K562 (cell line): Measurements from ENCODE around the gene GDAP2. TPM values are rescaled to one million over a fixed set of nuclear protein-coding genes. Genes with fewer than 3 reads are reported as not detected.

Experiments used
- ATAC-seq: fragments of 200-7000 bp; cut with Tn5 transposase; 3 replicates; pipeline ENCODE4 v1.9.1; 2020; ENCODE audit warnings: moderate library complexity
- BruUV-seq: library from RNA; stranded (reverse); fragments of 400-500 nt; replicated peaks from 2 replicates; lab custom pipeline; 2021; lab: Mats Ljungman, UMichigan
- CTCF ChIA-PET: fragments of 300-600 bp; formaldehyde crosslinking; extraction: SDS; loops from one replicate; lab custom pipeline; 2021; ENCODE audit warnings: low intra/inter-chr PET ratio; lab: Yijun Ruan, JAX
- POLR2A ChIA-PET: fragments of 300-600, 350-650 bp; sonication (Branson Sonifier 250); formaldehyde crosslinking; extraction: SDS; loops from one replicate; lab custom pipeline; 2021; ENCODE audit warnings: antibody characterized with exemption, inconsistent platforms; lab: Yijun Ruan, JAX
- DNase-seq, 4 experiments: peaks; one replicate each; pipeline versions ENCODE4 v3.0.0 to v3.0.0-alpha.2; 2011 to 2018; ENCODE audit warnings: low spot score in 3 of 4, mixed read lengths in 3 of 4; ENCODE audit errors: extremely low read depth in 1 of 4
- FAIRE-seq: peaks from 2 replicates; lab custom pipeline; 2011; peaks lifted over from hg19 to GRCh38; lab: Jason Lieb, UNC
- H2AFZ ChIP-seq: 2 replicates; pipeline ENCODE4 v1.6.0; 2011; ENCODE audit warnings: low read depth, low read length, control low read depth, inconsistent platforms
- H3K27ac ChIP-seq: fragments of 200-600 bp; 3 replicates; pipeline ENCODE4 v1.8.0; 2011; ENCODE audit warnings: low read depth, mild to moderate bottlenecking, control low read depth, inconsistent platforms, low read length, moderate library complexity, mixed read lengths; ENCODE audit errors: extremely low read depth
- H3K27me3 ChIP-seq, 2 experiments: fragments of 300-600 bp in 1 of 2; 2 replicates in 1 of 2; 3 replicates in 1 of 2; pipeline versions ENCODE4 v1.6.0 to v1.8.0; 2011; ENCODE audit warnings: inconsistent platforms in 2 of 2, low read length in 2 of 2, mild to moderate bottlenecking in 1 of 2, mixed read lengths in 1 of 2, moderate library complexity in 1 of 2; ENCODE audit not compliant: control insufficient read depth in 2 of 2, insufficient read depth in 2 of 2
- H3K36me3 ChIP-seq: fragments of 300-600 bp; 3 replicates; pipeline ENCODE4 v1.8.0; 2011; ENCODE audit warnings: mild to moderate bottlenecking, low read length, inconsistent platforms; ENCODE audit not compliant: control insufficient read depth, insufficient read depth
- H3K4me1 ChIP-seq, 2 experiments: fragments of 200-600 bp in 1 of 2; replicated peaks in 1 of 2; 2 replicates in 1 of 2; 3 replicates in 1 of 2; pipeline versions ENCODE4 v1.5.1 to v1.8.0; 2011; ENCODE audit warnings: inconsistent platforms in 2 of 2, low read length in 2 of 2, mild to moderate bottlenecking in 1 of 2, mixed read lengths in 1 of 2, moderate library complexity in 1 of 2; ENCODE audit not compliant: control insufficient read depth in 2 of 2, insufficient read depth in 2 of 2
- H3K4me2 ChIP-seq: 2 replicates; pipeline ENCODE4 v1.6.1; 2011; ENCODE audit warnings: low read length, control low read depth, inconsistent platforms, mixed read lengths; ENCODE audit not compliant: insufficient read depth
- H3K4me3 ChIP-seq: fragments of 200-600 bp; sonication (generic), shearing (Covaris generic); 2 replicates; pipeline ENCODE4 v1.5.1; 2016; ENCODE audit warnings: control low read depth, inconsistent platforms
- H3K79me2 ChIP-seq: fragments of 200-600 bp; 3 replicates; pipeline ENCODE4 v1.8.0; 2011; ENCODE audit warnings: low read length, inconsistent platforms; ENCODE audit not compliant: control insufficient read depth, insufficient read depth
- H3K9ac ChIP-seq, 2 experiments: 2 replicates each; pipeline versions ENCODE4 v1.6.0 to v1.6.1; 2011; ENCODE audit warnings: low read depth in 2 of 2, low read length in 2 of 2, control low read depth in 1 of 2, inconsistent platforms in 1 of 2, mild to moderate bottlenecking in 1 of 2, mixed read lengths in 1 of 2; ENCODE audit not compliant: insufficient read depth in 1 of 2
- H3K9me1 ChIP-seq: one replicate; pipeline ENCODE4 v1.6.0; 2011; ENCODE audit warnings: inconsistent platforms, mild to moderate bottlenecking, low read length, moderate library complexity; ENCODE audit not compliant: control insufficient read depth, insufficient read depth
- H3K9me3 ChIP-seq: replicated peaks from 2 replicates; pipeline ENCODE4 v1.5.1; 2011; ENCODE audit warnings: low read depth, low read length, inconsistent platforms; ENCODE audit not compliant: control insufficient read depth, insufficient read depth
- H4K20me1 ChIP-seq: replicated peaks from 2 replicates; pipeline ENCODE4 v1.6.1; 2011; ENCODE audit warnings: low read length, inconsistent platforms, mixed read lengths; ENCODE audit not compliant: control insufficient read depth, insufficient read depth
- BHLHE40 ChIP-seq: IDR thresholded peaks from 2 replicates; pipeline ENCODE4 v1.6.1; 2011; ENCODE audit warnings: low read length, improper control_type of control experiment
- C11orf30 ChIP-seq: fragments of 450-650 bp; IDR thresholded peaks from 2 replicates; pipeline ENCODE4 v1.6.1; 2016; ENCODE audit warnings: low read depth, mild to moderate bottlenecking
- CHD4 ChIP-seq: fragments of 200-600 bp; sonication (generic); IDR thresholded peaks from 3 replicates; pipeline ENCODE4 v1.6.1; 2012; ENCODE audit warnings: low read depth, mild to moderate bottlenecking, mixed read lengths, low read length, inconsistent platforms; ENCODE audit not compliant: insufficient read depth, insufficient replicate concordance, poor library complexity, severe bottlenecking
- ELF4 ChIP-seq: fragments of 450-650 bp; formaldehyde crosslinking; IDR thresholded peaks from 2 replicates; pipeline ENCODE4 v1.4.0; 2022; ENCODE audit warnings: missing genetic modification characterization
- ESRRA ChIP-seq: fragments of 450-650 bp; IDR thresholded peaks from 2 replicates; pipeline ENCODE4 v1.6.1; 2014; ENCODE audit warnings: low read depth, mild to moderate bottlenecking, moderate library complexity, borderline replicate concordance
- GTF2E2 ChIP-seq: fragments of 200-800 bp; sonication (Bioruptor generic); IDR thresholded peaks from 2 replicates; pipeline ENCODE4 v1.6.1; 2016; ENCODE audit warnings: missing genetic modification characterization, missing compliant biosample characterization
- MAFK ChIP-seq: IDR thresholded peaks from 2 replicates; pipeline ENCODE4 v1.6.1; 2011; ENCODE audit warnings: low read length, improper control_type of control experiment
- SMAD1 ChIP-seq: fragments of 150-350 bp; IDR thresholded peaks from 2 replicates; pipeline ENCODE4 v1.6.1; 2014; ENCODE audit warnings: low read length, low read depth; ENCODE audit not compliant: partially characterized antibody
- ZKSCAN3 ChIP-seq: fragments of 250-450 bp; sonication (Bioruptor Pico); IDR thresholded peaks from 2 replicates; pipeline ENCODE4 v1.4.0; 2020
- WGBS: fragments of 100-300 bp; shearing (Covaris generic); methylation state at CpG from one replicate; pipeline ENCODE4 v1.1.6; 2016; ENCODE audit warnings: low coverage, mixed read lengths; ENCODE audit not compliant: insufficient coverage; ENCODE audit errors: missing lambda C conversion rate; 5-methylcytosine and 5-hydroxymethylcytosine counted together
- in situ Hi-C: fragments of 300-500 bp; cut with MboI; formaldehyde crosslinking; loops from 4 replicates; pipeline ENCODE4 v1.15.0; 2018; ENCODE audit warnings: inconsistent platforms, mixed read lengths
- intact Hi-C: fragments of 100-400 bp; cut with micrococcal nuclease; formaldehyde crosslinking; loops from 2 replicates; pipeline ENCODE4 v1.14.2; 2022
- polyA plus RNA-seq, 8 experiments: library from polyadenylated mRNA; depleted of rRNA in 4 of 8; stranded (reverse) in 5 of 8; unstranded in 3 of 8; fragments of >200 nt; fragmentation: Nextera tagmentation in 2 of 8; fragmentation: Illumina TruSeq in 1 of 8; extraction: Ambion mirVana in 2 of 8; extraction: Trizol in 1 of 8; gene quantifications; 2 replicates each; pipeline versions ENCODE4 v1.2.1 to v1.2.3, GENCODE V29; 2011 to 2014; ENCODE audit warnings: inconsistent platforms in 1 of 8, missing spikeins in 1 of 8
- total RNA-seq, 7 experiments: library from RNA; depleted of rRNA in 6 of 7; stranded (reverse); fragments of >200 nt in 6 of 7; fragmentation: Illumina TruSeq in 2 of 7; extraction: Trizol in 2 of 7; gene quantifications; 2 replicates each; pipeline versions ENCODE4 v1.2.1 to v1.2.3, GENCODE V29; 2011 to 2021; ENCODE audit warnings: low replicate concordance in 1 of 7

Gene GDAP2
- total and polyA plus RNA-seq, 9 of the 15 experiments (the other 6 are each of a cell fraction or from before 2014, with no cell fraction given), result 4.1 to 23.1 (median 13.2) TPM

DNA sequence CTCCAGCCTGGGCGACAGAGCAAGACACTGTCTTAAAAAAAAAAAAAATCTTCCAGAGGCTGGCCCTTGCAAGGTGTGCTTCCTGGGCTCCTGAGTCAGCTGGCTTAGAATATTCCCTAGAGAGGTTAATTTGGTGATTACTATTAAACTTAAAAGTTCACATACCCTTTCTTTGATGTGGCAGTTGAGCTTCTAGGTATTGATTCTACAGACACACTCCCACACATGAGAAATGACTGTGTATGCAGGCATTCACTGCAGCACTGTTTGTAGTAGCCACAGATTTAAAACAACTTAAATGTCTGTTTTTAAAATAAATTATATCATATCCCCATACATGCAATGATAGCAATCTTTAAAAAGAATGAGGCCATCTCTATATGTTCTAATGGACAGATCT lies 93.4 kb downstream of the GDAP2 start:
- intact Hi-C loops, result no loop called here
- no peak for TF ChIP-seq C11orf30
- TF ChIP-seq GTF2E2, result no peak
- no peak for TF ChIP-seq ELF4
- TF ChIP-seq SMAD1, result no peak
- TF ChIP-seq MAFK, result no peak
- TF ChIP-seq ZKSCAN3 (CRISPR knock-in tag), result no peak
- Histone ChIP-seq H2AFZ (no peak overlapping the region), H3K4me3 (no peak overlapping the region), H3K9ac (no peak overlapping the region), H3K4me1 (no peaks in the 10 kb centered on the region), H3K36me3 (no peaks in the 10 kb centered on the region), H3K27me3 (no peaks in the 10 kb centered on the region), H3K79me2 (no peaks in the 10 kb centered on the region), H3K4me2 (no peak overlapping the region), H3K9me3 (no peaks in the 10 kb centered on the region), H3K9me1 (no peaks in the 10 kb centered on the region), H3K27ac (no peak overlapping the region), H4K20me1 (no peaks in the 10 kb centered on the region)
- ChIA-PET CTCF (no interaction called here), POLR2A (interaction anchor here (1.0 kb wide), 1 partner anchor 17 kb away, joined by 3 read pairs; no protein-coding TSS in a partner anchor)
- 0% methylated on average over 1 of the region's 1 CpG for WGBS
- in situ Hi-C loops, result no loop called here
- DNase-seq (no peak), FAIRE-seq (no peak), ATAC-seq (no peak)
- no TSS peak for BruUV-seq

DNA sequence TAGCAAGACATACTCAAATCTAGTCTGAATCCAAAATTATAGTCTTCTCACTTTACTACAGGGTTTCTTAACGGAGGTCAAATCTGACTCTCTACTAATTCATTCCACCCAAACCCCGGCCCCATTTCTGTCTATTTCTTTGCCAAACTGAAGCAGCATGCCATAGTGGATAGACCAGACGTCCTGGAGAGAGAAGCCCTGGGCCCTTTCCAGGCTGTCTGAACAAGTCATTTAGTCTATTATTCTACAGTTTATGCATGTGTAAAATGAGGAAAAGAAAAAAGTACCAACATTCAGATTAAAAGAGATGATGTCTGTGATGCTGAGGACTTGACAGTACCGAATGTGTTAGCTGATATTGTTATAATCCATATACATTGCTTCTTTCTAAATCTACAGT lies 95.0 kb downstream of the GDAP2 start:
- Histone ChIP-seq H3K27ac (no peak overlapping the region), H4K20me1 (no peaks in the 10 kb centered on the region), H3K79me2 (no peaks in the 10 kb centered on the region), H3K4me2 (no peak overlapping the region), H3K27me3 (no peaks in the 10 kb centered on the region), H3K36me3 (no peaks in the 10 kb centered on the region), H3K4me1 (no peaks in the 10 kb centered on the region), H3K4me3 (no peak overlapping the region), H3K9me1 (no peaks in the 10 kb centered on the region), H3K9me3 (no peaks in the 10 kb centered on the region), H3K9ac (no peak overlapping the region), H2AFZ (no peak overlapping the region)
- intact Hi-C loops (no loop called here), in situ Hi-C loops (no loop called here)
- DNase-seq (no peak), FAIRE-seq (no peak), ATAC-seq (no peak)
- CTCF ChIA-PET, result no interaction called here
- TF ChIP-seq CHD4 (no peak), BHLHE40 (no peak), ESRRA (no peak)
- POLR2A ChIA-PET, result interaction anchor here (1.2 kb wide), 1 partner anchor 11 kb away, joined by 3 read pairs; no protein-coding TSS in a partner anchor
- no TSS peak for BruUV-seq
- 0% methylated on average over 4 of the region's 4 CpGs for WGBS
